Fibroblast of skin of left biceps (primary cell): ENCODE results near the gene DOHH.
"Not testable (repeated sequence)": the region's sequence is repeated elsewhere in the genome, so short reads cannot be mapped to it uniquely, and the experiment has no call there.

Experiments used
- DNase-seq, 2 experiments: peaks; one replicate each; pipeline ENCODE4 v3.0.0-alpha.2; 2013; ENCODE audit warnings: low read depth in 2 of 2

Gene DOHH

GRCh38 chr19:3459089-3459881 is 41.2 kb downstream of the DOHH start:
- DNase-seq = peak; percentile 39 to 44

GRCh38 chr19:3458229-3459088 is 42.0 kb downstream of the DOHH start:
- no peak for DNase-seq

- DNase-seq = no peak
Observed at GRCh38 chr19:3457528-3458228, 42.8 kb downstream of the DOHH start.

- DNase-seq = no peak
Observed at GRCh38 chr19:3456925-3457527, 43.4 kb downstream of the DOHH start.

GRCh38 chr19:3455960-3456601 is 44.4 kb downstream of the DOHH start:
- no peak for DNase-seq

GRCh38 chr19:3455393-3455955 is 45.0 kb downstream of the DOHH start:
- DNase-seq = no peak

GRCh38 chr19:3454656-3455392 is 45.6 kb downstream of the DOHH start:
- DNase-seq = no peak

GRCh38 chr19:3453840-3454239 is 46.6 kb downstream of the DOHH start:
- no peak for DNase-seq

GRCh38 chr19:3452942-3453214 is 47.6 kb downstream of the DOHH start:
- DNase-seq = not testable (repeated sequence)

GRCh38 chr19:3452171-3452941 is 48.1 kb downstream of the DOHH start:
- no peak for DNase-seq

GRCh38 chr19:3451451-3451866 is 49.0 kb downstream of the DOHH start:
- DNase-seq = no peak

GRCh38 chr19:3450796-3451411 is 49.6 kb downstream of the DOHH start:
- DNase-seq = peak; percentile 96

- DNase-seq = no peak
Observed at GRCh38 chr19:3448616-3449334, 51.7 kb downstream of the DOHH start.

- DNase-seq = not testable (repeated sequence)
Observed at GRCh38 chr19:3446657-3447056, 53.8 kb downstream of the DOHH start.

- no peak for DNase-seq
Observed at GRCh38 chr19:3444695-3445234, 55.7 kb downstream of the DOHH start.

- no peak for DNase-seq
Observed at GRCh38 chr19:3443840-3444694, 56.4 kb downstream of the DOHH start.

- DNase-seq = no peak
Observed at GRCh38 chr19:3442487-3443071, 57.9 kb downstream of the DOHH start.
